ENCODE data around the gene GALNT15.

GRCh38 chr3:16219777-16220176 is 45.3 kb downstream of the GALNT15 start:
- TF ChIP-seq CTCF (IDR thresholded peaks at IDR 0.05): no peak
- no peak for TF ChIP-seq POLR2A (IDR thresholded peaks at IDR 0.05)
